NCI-H1694 treated with DMSO at 0.1 percent for 48 hours (cell line): ENCODE measurements around the gene SPRING1.
A peak's percentile ranks its signal among the peaks of the same experiment; 100 is the strongest.
"Not testable (repeated sequence)": the region's sequence is repeated elsewhere in the genome, so short reads cannot be mapped to it uniquely, and the experiment has no call there.

ENCODE experiments used
- DNase-seq: peaks from one replicate; lab custom pipeline; 2025; lab: John Stamatoyannopoulos, UW

The SPRING1 gene, protein sequence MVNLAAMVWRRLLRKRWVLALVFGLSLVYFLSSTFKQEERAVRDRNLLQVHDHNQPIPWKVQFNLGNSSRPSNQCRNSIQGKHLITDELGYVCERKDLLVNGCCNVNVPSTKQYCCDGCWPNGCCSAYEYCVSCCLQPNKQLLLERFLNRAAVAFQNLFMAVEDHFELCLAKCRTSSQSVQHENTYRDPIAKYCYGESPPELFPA

DNA sequence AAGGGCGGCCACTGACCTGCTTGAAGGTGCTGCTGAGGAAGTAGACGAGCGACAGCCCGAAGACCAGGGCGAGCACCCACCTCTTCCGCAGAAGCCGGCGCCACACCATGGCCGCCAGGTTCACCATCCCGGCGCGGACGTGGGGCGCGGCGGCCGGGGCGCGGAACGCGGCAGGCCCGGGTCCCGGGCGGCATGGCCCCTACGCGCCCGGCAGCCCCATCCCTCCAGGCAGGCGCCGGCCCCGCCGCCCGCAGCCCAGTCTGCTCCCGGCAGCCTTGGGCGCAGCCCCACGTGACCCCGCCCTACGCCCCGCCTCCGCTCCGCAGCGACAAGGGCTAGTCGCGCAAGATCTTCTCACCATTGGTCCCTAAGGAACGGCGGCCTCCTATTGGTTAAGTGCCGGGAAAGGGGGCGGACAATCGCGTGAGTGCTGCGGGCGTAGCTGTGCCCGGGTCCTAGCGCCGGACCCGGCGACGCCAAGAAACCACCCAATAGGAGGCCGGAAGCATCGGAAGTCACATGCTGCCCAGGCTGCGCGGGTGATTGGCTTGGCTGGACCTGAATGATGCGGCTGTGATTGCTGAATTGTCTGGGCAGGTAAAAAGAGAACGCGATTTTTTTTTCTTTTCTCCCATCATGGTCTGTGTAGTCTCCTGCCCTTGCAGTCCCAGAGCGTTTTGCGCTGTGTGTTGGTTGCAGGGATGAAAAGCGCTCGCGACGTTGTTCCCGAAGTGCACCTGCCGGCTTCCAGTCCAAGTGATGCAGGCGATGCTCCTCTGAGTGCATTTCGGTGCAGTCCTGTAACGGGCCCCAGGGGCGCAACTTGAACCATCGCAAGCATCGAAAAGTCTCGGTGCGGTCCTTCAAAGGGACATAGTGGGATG is at the start of gene SPRING1, which contains the start of gene RNFT2:
Gene SPRING1, minus strand, starts transcription at position 296 of the 884 bp plus-strand sequence. Its CDS starts 169 bp downstream, at position 127.
Gene RNFT2, plus strand, starts transcription at position 542 of the 884 bp plus-strand sequence. CDS start 2,183 bp downstream, outside the sequence.
- DNase-seq: peak; percentile 95

DNA sequence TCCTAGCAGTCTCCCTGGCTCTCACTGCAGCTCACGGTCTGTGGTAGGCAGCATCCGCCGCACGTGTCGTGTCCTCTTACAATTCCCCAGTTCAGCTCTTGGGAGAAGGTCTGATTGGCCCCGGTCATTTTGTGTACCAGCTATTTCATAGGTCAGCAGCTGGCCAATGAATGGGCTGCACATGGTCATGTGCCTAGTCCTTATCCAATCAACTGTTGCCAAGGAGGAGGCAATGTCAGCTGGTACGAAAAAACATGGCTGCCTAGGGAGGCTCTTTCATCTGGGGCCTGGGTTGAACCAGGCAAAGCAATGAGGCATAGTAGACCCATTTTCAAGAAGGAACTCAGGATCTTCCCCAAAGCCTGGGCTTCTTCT is 46.4 kb upstream of the SPRING1 start:
- DNase-seq: no peak

DNA sequence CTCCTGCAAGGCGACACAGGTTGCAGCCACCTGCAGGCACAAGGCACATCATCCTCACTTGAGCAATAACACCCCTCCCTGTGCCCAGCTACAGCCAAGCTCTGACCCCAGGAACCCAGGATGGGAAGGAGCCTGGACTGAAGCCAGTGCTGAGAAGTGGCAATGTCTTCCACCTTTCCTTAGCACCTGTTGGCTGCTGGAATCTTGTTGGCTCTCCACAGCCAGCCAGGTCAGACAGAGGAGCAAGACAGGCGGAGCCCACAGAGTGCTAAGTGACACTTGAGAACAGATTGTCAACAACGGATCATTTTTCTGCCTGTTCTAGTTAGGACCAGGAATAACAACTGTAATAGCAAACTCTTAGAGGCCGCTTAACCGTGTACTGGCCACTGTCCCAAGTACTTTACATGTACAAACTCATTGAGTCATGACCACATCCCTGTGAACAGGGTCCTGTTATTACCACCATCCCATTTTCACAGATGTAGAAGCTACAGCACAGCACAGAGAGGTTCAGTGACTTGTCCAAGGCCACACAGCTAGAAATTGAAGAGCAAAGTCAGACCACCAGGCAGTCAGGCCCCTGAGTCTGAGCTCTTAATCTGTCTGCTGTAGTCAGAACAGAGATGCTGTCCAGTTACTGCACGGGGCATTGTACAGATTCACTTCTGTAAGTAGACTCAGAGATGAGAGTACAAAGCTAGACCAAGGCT is 45.8 kb upstream of the SPRING1 start:
- DNase-seq: no peak

DNA sequence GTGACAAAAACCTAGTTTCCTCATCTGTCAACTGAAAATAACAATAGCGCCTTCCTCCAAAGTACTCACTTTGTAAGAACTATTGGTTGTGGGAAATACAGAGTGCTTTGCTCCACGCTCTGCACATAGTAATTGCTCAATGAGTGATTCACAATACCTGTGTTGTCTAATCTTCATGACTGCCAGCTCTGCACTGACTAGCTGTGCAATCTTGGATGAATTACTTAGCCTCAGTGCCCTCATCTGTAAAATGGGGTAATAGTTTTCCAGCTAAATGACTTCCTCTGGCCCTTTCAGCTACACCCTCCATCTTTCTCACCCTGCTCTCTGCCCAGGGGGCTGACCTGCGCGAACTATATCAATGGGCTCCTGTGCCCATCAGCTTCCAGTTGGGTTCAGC is 43.1 kb upstream of the SPRING1 start:
- DNase-seq: no peak

DNA sequence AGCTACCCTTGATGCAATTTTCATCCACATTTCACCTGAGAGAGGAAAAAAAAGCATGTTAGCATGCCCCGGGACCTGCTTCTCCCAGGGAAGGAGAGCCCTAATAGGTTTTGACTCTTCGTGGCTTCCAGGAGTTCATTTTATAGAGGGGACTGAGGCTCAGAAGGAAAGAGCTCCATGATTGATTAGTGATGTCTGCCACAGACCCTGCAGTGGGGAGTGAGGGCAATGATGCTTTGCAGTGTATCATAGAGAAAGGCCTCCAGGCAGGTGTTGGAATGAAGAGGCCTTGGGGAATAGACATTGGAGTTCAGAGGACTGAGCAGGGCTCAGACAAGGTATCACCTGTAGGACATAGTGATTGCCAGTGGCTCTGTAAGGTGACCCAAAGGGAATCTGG is 41.7 kb upstream of the SPRING1 start:
- DNase-seq: no peak

DNA sequence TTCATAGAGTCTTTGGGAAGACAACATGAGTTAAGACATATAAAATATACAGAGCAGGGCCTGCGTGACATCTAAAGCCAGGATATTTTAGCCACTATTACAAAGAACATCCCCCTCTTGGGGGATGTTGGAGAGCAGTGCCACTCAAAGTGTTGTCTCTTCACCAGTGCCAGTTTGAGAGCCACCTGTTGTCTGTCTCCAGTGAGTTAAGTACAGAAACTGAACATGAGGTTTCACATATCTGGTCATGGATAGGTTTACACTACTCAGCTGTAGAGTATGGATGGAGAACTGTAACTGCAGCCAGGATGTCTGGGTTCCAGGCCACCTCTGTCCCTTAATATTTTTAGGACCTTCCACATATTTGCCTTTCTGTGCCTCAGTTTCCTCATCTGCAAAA is 39.4 kb upstream of the SPRING1 start:
- no peak for DNase-seq

DNA sequence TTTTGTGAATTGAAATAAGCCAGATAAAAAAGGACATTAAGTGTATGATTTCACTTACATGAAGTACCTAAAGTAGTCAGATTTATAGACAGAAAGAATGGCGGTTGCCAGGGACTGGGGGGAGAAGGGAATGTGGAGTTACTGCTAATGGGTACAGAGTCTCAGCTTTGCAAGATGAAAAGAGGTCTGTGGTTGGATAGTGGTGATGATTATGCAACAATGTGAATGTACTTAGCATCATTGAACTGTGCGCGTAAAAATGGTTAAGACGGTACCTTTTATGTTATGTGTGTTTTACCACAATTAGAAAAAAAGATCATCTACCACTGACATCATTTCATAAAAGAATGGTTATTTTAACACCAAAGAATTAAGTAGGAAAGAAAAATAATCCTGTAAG is 36.2 kb upstream of the SPRING1 start:
- no peak for DNase-seq

DNA sequence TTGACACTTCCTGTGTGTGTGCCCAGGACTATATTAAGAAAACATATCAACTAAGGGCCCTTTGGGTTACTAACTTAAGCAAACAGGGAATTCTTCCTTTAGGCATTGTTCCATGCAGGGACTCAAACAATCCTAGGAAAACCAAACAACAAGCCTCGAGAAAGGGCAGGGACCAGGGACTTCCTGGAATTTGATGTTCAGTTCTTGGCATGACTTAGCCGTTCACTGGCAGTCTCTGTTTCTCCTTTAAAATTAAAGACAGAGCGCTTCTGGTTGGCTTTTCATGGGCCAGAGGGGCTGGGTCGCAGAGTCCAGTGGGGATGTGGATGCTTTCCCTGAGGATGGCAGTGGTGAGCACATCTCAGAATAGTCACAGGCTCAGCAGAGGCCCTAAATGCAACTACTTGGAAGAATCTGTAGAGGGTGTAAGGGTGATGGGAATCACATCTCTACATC is 35.4 kb upstream of the SPRING1 start:
- no peak for DNase-seq

DNA sequence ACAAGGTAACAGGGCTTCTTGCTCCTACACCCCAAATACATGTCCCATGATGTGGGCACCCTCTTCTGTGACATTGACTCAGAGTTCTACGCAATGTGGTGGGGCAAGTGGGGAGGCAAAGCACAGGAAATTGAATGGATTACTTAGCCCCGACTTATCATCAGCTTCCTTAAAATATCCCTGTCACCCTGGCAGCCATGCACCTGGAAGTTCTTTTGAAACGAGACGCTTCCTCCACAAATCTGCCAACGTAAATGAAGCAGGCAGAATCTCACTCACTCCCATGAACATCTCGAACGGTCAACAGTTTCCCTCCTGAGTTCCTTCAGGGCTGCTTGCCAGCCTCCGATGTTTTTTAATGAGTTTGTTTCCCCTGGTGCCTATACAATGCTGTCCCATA is 33.8 kb upstream of the SPRING1 start:
- no peak for DNase-seq

DNA sequence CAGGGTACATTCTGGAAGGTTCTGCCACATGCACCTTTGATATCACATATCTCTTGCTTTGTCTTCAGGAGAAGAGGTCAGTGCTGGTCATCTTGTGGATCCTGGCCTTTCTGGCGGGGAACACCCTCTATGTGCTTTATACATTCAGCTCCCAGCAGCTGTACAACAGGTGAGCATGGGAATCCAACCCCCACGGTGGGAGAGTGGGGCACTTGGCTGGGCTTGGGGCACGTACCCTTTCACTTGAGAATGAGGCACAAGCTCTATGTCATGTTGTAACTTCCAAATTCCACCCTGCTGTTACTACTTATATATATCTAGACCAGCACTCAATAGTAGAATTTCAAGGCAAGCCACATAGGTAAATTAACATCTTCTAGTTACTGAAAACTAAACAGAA is 28.9 kb upstream of the SPRING1 start:
- no peak for DNase-seq

DNA sequence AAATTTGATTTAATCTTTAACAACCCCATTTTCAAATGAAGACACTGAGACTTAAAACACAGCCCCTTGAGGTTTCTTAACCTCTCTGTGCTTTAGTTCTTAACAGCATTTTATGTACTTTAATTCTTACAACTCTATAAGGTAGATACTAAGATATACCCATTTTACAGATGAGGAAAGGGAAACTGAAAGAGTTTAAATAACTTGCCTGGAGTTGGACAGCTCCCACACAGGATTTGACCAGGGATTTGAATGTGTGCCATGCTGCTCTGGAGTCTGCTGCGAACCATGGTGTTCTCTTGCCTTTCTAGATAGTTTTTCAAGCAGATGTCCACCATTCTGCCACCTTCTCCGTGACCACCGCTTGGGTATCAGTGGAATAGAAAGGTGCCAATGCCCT is 28.4 kb upstream of the SPRING1 start:
- no peak for DNase-seq

DNA sequence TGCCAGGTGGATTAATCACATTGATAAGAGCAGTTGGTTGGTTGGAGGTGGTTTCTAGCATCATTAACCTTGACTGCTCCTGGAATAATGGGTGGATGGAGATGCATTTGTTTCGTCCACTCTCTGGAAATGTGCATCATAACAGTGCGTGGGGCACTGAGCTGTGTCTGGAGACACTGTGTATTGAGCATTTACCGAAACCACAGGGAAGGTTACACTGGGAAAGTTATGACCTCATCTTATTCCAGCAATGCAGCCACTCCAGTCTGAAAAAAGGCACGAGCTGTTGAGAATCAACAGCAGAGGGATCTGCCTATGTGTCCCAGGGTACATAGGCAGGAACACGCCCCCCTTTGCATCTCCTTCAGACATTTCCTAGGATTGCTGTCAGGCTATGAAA is 27.4 kb upstream of the SPRING1 start:
- DNase-seq: no peak

DNA sequence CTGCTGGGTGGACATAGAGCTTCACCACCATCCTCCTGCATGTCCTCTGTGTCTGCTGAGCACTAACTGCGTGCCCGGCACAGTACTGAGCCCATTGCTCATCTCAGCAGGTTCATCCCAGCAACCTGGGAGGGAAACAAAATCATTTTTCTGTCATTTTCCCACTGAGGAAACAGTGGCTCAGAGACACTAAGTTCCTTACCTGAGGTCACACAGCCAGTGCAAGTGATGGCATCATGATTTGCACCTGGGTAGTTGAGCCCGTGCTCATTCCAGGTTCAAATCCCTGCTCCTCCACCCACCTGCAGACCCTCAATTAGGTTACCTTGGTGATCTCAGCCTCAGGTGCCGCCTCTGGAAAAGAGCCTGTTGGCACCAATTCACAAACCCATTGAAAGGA is 23.6 kb upstream of the SPRING1 start:
- no peak for DNase-seq

DNA sequence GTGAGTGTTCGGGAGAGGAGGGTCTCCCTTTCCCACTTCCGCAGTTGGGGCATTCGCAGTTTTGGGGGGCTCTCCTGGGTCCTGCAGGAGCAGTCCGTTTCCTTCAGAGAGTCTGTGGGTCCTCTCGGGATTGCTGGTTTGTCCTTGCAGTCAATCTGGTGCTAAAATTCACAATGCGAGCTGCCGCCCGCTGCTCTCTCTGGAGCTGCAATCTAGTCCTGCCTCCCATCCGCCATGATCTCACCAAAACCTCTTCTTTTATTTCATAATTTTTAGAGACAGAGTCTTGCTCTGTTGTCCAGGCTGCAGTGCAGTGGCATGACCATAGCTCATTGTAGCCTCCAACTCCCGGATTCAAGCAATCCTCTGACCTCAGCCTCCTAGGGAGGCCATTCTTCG is 22.8 kb upstream of the SPRING1 start:
- DNase-seq: no peak

DNA sequence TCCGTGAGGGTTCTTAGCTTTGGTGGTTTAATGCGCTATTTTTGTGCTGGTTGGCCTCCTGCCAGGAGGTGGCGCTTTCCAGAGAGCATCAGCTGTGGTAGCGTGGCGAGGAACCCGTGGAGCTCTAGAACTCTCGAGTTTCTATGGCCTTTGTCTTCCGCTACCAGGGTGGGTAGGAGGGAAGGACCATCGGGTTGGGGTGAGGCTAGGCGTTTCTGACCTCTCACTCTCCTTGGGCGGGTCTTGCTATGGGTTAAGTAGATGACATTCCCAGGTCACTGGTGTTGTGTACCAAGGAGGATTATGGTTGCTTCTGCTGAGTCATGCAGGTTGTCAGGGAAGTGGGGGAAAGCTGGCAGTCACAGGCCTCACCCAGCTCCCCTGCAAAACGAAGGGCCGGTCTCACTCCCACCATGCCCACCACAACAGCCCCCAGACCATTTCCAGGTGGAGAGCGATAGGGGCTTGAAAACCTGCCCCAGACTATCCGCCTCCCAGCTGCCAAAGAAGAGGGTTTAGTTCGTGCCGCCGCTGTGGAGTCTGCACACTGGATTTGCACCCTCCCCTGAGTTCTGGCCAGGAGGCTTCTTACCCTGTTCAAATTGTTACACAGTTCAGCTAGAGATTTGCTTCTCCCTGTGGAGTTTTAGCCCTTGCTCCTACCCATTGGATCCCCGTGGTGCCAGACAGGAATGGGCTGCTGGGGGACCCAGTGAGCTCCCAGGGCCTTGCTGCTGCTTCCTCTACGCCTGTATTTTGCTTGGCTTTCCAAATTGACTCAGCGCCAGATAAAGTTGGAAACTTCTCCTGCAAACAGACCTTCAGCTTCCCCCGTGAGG is 22.1 kb upstream of the SPRING1 start:
- DNase-seq: no peak

DNA sequence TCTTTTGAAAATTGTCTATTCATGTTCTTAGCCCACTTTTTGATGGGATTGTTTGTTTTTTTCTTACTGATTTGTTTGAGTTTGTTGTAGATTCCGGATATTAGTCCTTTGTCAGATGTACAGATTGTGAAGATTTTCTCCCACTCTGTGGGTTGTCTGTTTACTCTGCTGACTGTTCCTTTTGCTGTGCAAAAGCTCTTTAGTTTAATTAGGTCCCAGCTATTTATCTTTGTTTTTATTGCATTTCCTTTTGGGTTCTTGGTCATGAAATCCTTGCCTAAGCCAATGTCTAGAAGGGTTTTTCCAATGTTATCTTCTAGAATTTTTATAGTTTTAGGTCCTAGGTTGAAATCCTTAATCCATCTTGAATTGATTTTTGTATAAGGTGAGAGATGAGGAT is 16.9 kb upstream of the SPRING1 start:
- DNase-seq: not testable (repeated sequence)

DNA sequence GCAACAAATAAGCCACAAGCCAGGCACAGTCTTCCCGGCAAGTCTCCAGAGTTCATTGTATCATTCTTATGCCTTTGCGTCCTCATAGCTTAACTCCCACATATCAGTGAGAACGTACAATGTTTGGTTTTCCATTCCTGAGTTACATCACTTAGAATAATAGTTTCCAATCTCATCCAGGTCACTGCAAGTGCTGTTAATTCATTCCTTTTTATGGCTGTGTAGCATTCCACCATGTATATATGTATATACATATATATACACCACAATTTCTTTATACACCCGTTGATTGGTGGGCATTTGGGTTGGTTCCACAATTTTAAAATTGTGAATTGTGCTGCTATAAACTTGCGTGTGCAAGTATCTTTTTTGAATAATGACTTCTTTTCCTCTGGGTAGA is 16.2 kb upstream of the SPRING1 start:
- not testable (repeated sequence) for DNase-seq

DNA sequence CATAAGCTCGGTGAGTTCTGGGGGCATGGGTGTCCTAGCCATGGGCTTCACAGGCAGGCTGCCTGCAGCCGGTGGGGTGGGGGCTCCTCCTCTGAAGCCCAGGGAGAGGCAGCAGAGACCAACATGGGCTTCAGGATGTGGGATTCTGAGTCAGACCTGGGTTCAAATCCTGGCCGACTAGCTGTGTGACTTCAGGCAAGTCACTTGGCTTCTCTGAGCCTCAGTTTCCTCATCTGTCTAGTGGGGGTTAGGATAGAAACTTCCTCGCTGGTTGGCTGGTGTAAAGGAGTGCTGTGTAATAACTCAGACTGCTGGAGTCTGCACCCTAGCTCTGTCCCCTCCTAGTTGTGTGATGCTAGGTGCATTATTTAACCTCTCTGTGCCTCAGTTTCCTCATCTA is 12.4 kb upstream of the SPRING1 start:
- DNase-seq: no peak

DNA sequence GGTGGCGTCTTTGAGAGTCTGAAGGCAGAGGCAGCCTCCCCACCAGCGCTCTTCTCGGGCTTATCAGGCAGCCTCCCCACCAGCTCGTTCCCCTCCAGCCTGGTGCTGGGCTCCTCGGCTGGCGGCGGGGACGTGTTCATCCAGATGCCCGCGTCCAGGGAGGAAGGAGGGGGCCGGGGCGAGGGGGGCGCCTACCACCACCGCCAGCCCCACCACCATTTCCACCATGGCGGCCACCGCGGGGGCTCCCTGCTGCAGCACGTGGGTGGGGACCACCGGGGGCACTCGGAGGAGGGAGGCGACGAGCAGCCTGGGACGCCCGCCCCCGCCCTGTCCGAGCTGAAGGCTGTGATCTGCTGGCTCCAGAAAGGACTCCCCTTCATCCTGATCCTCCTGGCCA is 12.0 kb upstream of the SPRING1 start:
- DNase-seq: no peak

DNA sequence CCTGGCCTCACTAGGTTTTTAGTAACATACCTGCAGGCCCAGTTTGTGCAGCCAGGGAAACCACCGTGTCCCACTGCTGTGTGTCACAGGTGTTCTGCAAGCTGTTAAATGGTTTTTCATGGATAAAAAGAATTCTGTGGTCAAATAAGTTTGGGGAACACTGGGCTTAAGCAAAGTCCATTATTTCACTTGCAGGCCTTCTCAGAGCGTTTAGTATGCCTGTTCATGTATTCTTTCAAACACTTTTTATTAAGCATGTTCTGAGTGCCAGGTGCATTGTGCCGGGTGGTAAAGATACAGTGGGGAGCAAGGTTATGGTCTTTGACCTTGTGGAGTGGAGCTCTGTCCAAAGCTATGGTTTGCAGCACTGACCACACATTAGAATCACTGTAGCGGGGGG is 7.7 kb upstream of the SPRING1 start:
- DNase-seq: no peak

DNA sequence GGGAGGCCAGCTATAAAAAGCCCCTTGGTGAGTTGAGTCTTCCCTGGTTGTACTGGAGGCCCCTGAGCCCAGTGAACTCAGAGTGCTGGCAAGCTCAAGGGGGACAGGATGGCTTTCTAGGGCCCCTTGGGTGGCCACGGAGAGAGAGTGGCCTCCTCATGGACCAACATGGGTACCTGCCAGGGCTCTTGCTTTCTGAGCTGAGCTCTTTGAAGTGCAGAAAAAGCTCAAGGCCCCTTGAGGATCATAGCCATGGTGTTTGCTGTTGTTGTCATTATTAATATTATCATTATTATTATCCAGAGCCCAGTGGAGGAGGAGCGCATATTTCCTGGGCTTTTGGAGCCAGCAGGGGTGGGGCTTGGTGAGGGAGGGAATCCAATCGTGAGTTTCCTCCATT is 6.9 kb upstream of the SPRING1 start:
- no peak for DNase-seq

DNA sequence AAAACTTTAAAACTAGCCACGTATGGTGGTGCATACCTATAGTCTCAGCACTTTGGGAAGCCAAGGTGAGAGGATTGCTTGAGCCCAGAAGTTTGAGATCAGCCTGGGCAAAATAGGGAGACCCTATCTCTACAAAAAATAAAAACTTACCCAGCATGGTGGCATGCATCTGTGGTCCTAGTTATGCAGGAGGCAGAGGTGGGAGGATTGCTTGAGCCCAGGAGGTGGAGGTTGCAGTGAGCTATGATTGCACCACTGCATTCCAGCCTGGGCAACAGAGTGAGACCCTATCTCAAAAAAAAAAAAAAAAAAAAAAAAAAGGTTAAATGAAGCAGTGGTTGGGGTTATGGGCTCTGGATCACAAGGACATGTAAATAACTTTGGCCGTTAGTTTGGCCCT is 4.9 kb upstream of the SPRING1 start:
- DNase-seq: not testable (repeated sequence)
